Testis (tissue), 5 donors: ENCODE results near the gene TSPAN6. TPM values are rescaled to one million over a fixed set of nuclear protein-coding genes. Genes with fewer than 3 reads are reported as not detected.
A peak's percentile ranks its signal among the peaks of the same experiment; 100 is the strongest.

Experiments
- DNase-seq: peaks from one replicate; pipeline ENCODE4 v3.0.0-alpha.2; 2019
- H3K27ac ChIP-seq, 2 donors: fragments of 200-600 bp; sonication (generic); one replicate each; pipeline ENCODE4 v1.5.1; 2019
- H3K27me3 ChIP-seq: fragments of 200-600 bp; sonication (generic); one replicate; pipeline ENCODE4 v1.5.1; 2019
- H3K36me3 ChIP-seq: fragments of 200-600 bp; sonication (generic); one replicate; pipeline ENCODE4 v1.5.1; 2017; ENCODE audit warnings: low read depth; ENCODE audit errors: missing control alignments
- H3K4me1 ChIP-seq: fragments of 200-600 bp; sonication (generic); one replicate; pipeline ENCODE4 v1.5.1; 2019
- H3K4me3 ChIP-seq, 2 donors: fragments of 200-600 bp; sonication (generic); one replicate each; pipeline ENCODE4 v1.5.1; 2017 to 2019
- H3K9me3 ChIP-seq: fragments of 200-600 bp; sonication (generic); one replicate; pipeline ENCODE4 v1.5.1; 2017
- POLR2A ChIP-seq: fragments of 450-650 bp; IDR thresholded peaks from one replicate; pipeline ENCODE4 v1.6.1; 2017; ENCODE audit warnings: antibody characterized with exemption, mild to moderate bottlenecking, moderate library complexity
- WGBS, 2 donors: methylation state at CpG; one replicate each; pipeline ENCODE4 v1.1.5; 2018; 5-methylcytosine and 5-hydroxymethylcytosine counted together
- intact Hi-C: fragments of 100-400 bp; cut with DNase I; formaldehyde crosslinking; loops from one replicate; pipeline ENCODE4 v1.15.1; 2023; ENCODE audit warnings: low total_unique reads
- long read RNA-seq, 2 donors: transcript quantifications; one replicate each; lab custom pipeline, GENCODE V29; 2026
- polyA plus RNA-seq: library from polyadenylated mRNA; stranded (reverse); fragments of 350-450 nt; fragmentation: Illumina TruSeq; extraction: RNeasy Lipid Tissue Mini Kit (QIAGEN cat#74804); gene quantifications from one replicate; pipeline ENCODE4 v1.2.3, GENCODE V29; 2014; ENCODE audit warnings: low read depth, low replicate concordance; ENCODE audit not compliant: insufficient read depth
- total RNA-seq, 2 donors: library from RNA; depleted of rRNA; stranded (reverse); fragments of >200 nt; gene quantifications; one replicate each; pipeline ENCODE4 v1.2.3, GENCODE V29; 2016
- TF ChIP-seq, protein P1 (sequence below), 3 experiments: fragments of 450-650 bp in 2 of 3; fragments of 200-600 bp in 1 of 3; sonication (generic) in 1 of 3; IDR thresholded peaks; one replicate each; pipeline ENCODE4 v1.5.1; 2016 to 2019; ENCODE audit warnings: antibody characterized with exemption in 3 of 3, mild to moderate bottlenecking in 2 of 3, moderate library complexity in 1 of 3

The TSPAN6 gene
- total RNA-seq: 100 to 1,000 TPM in 1 of 2 donors, 10 to 100 TPM in 1; 47.3 to 133 TPM
- polyA plus RNA-seq: 77.3 TPM
- long read RNA-seq, donor 1, transcript TSPAN6-201 (8 exons, 2,206 nt): major isoform, 61 of 61 reads
- long read RNA-seq, donor 1, partial matches to known transcripts: 0 of 61 reads
- long read RNA-seq, donor 1, other reads (novel, unspliced or antisense): 0 of 61 reads
- long read RNA-seq, donor 2, transcript TSPAN6-201 (8 exons, 2,206 nt): major isoform, 31 of 31 reads
- long read RNA-seq, donor 2, partial matches to known transcripts: 0 of 31 reads
- long read RNA-seq, donor 2, other reads (novel, unspliced or antisense): 0 of 31 reads

- Histone ChIP-seq H3K4me3 (peak within 1 kb of the TSS; percentile 60 to 61), H3K36me3 (no peaks in the 10 kb centered on the region), H3K27me3 (no peaks in the 10 kb centered on the region), H3K27ac (peak within 1 kb of the TSS; percentile 69 to 75), H3K4me1 (no peaks in the 10 kb centered on the region), H3K9me3 (no peaks in the 10 kb centered on the region)
- DNase-seq: peak; percentile 86
- TF ChIP-seq, protein P1, sequence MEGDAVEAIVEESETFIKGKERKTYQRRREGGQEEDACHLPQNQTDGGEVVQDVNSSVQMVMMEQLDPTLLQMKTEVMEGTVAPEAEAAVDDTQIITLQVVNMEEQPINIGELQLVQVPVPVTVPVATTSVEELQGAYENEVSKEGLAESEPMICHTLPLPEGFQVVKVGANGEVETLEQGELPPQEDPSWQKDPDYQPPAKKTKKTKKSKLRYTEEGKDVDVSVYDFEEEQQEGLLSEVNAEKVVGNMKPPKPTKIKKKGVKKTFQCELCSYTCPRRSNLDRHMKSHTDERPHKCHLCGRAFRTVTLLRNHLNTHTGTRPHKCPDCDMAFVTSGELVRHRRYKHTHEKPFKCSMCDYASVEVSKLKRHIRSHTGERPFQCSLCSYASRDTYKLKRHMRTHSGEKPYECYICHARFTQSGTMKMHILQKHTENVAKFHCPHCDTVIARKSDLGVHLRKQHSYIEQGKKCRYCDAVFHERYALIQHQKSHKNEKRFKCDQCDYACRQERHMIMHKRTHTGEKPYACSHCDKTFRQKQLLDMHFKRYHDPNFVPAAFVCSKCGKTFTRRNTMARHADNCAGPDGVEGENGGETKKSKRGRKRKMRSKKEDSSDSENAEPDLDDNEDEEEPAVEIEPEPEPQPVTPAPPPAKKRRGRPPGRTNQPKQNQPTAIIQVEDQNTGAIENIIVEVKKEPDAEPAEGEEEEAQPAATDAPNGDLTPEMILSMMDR (IDR thresholded peaks at IDR 0.05): peak in 2 of 3 experiments; percentile 34 to 47
- TF ChIP-seq POLR2A: no peak
- intact Hi-C loops: loop anchor here (10.0 kb wide), 1 partner anchor 122 kb away; no protein-coding TSS in a partner anchor
- 0 to 1% methylated on average over 14 to 26 of the region's 51 CpGs for WGBS, 2 donors
Observed at GRCh38 chrX:100636321-100636991, at the start of gene TSPAN6. Gene TSPAN6 (minus strand): TSS chrX:100636806. CDS start chrX:100636694, 112 bp downstream.

DNA sequence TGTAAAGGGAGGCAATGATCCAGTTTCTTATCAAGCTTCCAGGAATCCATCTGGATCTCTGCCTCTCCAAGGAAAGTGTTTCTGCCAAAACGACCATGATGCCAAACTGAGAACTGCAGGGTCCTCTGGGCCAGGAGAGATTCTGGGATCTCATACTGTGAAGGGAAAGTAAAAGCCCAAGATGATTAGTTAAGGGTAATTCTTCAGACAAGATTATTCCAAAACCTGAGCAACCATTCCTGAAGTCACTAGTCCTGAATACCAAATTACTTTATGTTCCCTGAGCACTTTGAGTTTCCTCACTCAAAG, 49.3 kb upstream of the TSPAN6 start:
- Histone ChIP-seq H3K27ac (no peak overlapping the region), H3K4me3 (no peak overlapping the region), H3K4me1 (no peaks in the 10 kb centered on the region), H3K36me3 (no peaks in the 10 kb centered on the region), H3K27me3 (no peaks in the 10 kb centered on the region), H3K9me3 (no peaks in the 10 kb centered on the region)
- no peak for TF ChIP-seq POLR2A
- TF ChIP-seq, protein P1 (IDR thresholded peaks at IDR 0.05): no peak
- intact Hi-C loops: loop anchor here (5.0 kb wide), 1 partner anchor 81 kb away; no protein-coding TSS in a partner anchor
- no peak for DNase-seq
- 40 to 47% methylated on average over 1 of the region's 1 CpG for WGBS, 2 donors

- Histone ChIP-seq H3K4me3 (no peak overlapping the region), H3K4me1 (no peaks in the 10 kb centered on the region), H3K36me3 (no peaks in the 10 kb centered on the region), H3K27ac (no peak overlapping the region), H3K9me3 (no peaks in the 10 kb centered on the region), H3K27me3 (no peaks in the 10 kb centered on the region)
- peak; percentile 80 for DNase-seq
- TF ChIP-seq, protein P1 (IDR thresholded peaks at IDR 0.05): peak; percentile 71 to 92 (median 88)
- TF ChIP-seq POLR2A: no peak
- intact Hi-C loops: loop anchor here (5.0 kb wide), 1 partner anchor 82 kb away; no protein-coding TSS in a partner anchor
- 48 to 65% methylated on average over 5 of the region's 5 CpGs for WGBS, 2 donors
Observed at GRCh38 chrX:100685284-100685996, 48.8 kb upstream of the TSPAN6 start.

DNA sequence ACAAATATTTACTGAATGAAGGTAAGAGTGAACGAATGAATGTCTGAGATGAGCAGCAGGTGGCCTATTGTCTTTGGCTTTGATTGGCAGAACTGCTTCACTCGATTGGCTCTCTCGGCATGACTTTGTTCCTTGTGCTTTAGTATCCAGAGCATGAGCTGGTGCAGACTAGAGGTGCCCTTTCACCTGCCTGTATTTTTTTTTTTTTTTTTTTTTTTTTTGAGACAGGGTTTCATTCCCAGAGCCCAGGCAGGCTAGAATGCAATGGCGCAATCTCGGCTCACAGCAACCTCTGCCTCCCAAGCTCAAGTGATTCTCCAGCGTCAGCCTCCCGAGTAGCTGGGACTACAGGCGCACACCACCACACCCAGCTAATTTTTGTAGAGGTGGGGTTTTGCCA, 46.3 kb upstream of the TSPAN6 start:
- no peak for TF ChIP-seq POLR2A
- TF ChIP-seq, protein P1 (IDR thresholded peaks at IDR 0.05): no peak
- no peaks in the 10 kb centered on the region for H3K36me3 ChIP-seq
- no peaks in the 10 kb centered on the region for H3K4me1 ChIP-seq
- DNase-seq: no peak
- H3K9me3 ChIP-seq: no peaks in the 10 kb centered on the region
- intact Hi-C loops: no loop called here
- H3K4me3 ChIP-seq: no peak overlapping the region
- WGBS, 2 donors: 89 to 96% methylated on average over 6 of the region's 8 CpGs
- H3K27ac ChIP-seq: no peak overlapping the region
- H3K27me3 ChIP-seq: no peaks in the 10 kb centered on the region
